ENCODE results near the gene HMG20A.

HMG20A gene

GRCh38 chr15:77503764-77504163 lies 83.1 kb downstream of the HMG20A start:
- DNase-seq: no peak

DNA sequence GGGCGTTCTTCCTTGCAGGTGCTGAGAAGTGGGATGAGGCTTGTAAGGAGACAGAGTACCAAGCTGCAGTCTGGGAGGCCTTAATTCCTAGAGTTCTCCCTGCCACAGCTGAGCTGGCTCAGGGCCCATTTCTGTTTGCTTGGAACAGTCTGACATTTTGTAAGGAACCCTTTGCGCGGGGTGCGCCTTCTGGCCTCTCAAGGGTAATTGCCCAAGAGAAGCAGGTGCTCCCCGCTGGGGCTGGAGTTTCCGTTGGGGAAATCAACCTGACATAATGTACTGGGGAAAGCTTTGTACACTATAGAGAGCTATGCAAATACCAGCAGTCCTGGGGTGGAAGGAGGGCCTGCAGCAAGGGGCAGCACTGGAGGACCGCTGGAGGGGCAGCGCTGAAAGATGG lies 83.6 kb downstream of the HMG20A start:
- DNase-seq: no peak

GRCh38 chr15:77504871-77505270 lies 84.2 kb downstream of the HMG20A start:
- no peak for DNase-seq

GRCh38 chr15:77505556-77505955 lies 84.9 kb downstream of the HMG20A start:
- DNase-seq: no peak

- DNase-seq: no peak
Measured at GRCh38 chr15:77506311-77507142, 85.8 kb downstream of the HMG20A start.

GRCh38 chr15:77507143-77507897 lies 86.6 kb downstream of the HMG20A start:
- no peak for DNase-seq

DNA sequence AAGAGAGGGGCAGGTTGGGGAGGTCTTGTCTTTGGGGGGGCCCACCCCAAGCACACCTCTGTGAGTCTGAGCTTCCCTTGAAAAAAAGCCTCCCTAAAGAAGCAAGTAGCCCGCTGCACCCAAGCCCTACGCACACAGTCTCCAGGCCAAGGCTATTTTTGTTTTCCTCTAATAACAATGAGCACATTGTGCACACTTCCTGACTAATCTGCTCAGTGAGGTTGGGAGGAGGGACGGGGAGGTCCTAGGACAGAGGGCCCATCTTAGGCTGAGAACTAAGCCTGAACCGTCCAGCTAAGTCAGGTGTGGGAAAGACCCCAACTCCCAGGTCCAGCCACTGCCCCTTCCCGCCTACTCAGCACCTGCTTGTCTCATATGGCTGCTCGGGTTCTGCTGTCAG lies 87.2 kb downstream of the HMG20A start:
- DNase-seq: no peak

DNA sequence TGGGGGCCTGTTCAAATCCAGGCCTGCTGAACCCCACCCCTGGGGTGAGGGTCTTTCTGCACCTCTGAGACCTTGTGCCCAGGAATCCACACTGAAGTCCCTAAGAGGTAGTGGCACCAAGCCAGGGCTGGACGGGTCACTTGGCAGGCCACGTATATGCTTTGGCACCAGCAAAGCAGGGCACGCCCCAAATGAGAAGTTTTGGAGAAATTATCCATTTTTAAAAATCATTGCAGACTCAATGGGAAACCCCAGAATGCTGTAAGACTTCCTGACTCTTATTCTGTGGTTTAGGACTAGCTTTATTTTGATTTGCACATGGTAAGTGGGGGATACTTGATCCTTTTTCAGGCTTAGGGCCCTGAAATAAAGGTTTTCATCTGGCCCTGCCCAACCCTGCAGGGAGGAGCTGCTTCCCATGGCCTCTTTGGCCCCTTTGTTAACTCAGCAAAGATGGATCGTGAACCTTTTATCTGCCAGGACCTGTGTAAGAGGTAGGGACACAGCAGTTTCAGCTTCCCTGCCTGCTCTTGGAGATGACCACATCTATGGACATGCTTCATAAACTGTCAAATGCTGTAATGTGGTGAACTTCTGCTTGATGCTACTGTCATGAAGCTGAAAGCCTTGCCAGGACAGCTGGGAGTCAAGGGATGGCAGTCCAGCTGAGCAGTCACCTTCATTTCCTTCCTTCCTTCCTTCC lies 88.0 kb downstream of the HMG20A start:
- DNase-seq: no peak

GRCh38 chr15:77510066-77511057 lies 89.7 kb downstream of the HMG20A start:
- no peak for DNase-seq

DNA sequence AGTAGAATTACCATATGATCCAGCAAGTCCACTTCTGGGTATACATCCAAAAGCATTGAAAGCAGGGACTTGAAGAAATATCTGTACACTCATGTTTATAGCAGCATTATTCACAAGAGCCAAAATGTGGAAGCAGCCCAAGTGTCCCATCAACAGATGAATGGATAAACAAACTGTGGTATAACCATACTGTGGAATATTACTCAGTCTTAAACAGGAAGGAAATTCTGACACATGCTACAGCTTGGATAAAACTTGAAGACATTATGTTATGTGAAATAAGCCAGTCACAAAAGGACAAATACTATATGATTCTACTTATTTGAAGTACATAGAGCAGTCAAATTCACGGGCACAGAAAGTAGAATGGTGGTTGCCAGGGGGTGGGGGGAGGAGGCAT lies 91.2 kb downstream of the HMG20A start:
- no peak for DNase-seq

DNA sequence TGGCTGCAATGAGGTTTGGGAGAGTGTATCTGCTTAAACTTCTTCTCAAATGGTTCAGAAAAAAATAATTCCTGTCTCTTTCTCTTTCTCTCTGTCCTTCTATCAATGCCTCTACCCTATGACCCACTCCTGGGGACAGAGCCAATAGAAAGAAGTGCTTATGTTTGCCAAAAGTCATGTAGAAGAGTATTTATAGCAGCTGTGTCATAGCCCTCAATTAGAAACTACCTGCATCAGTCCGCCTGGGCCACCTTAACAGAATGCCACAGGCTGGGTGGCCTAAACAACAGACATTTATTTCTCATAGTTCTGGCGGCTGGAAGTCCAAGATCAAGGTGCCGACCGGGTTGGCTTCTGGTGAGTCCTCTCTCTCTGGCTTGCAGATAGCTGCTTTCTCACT lies 92.5 kb downstream of the HMG20A start:
- DNase-seq: no peak

GRCh38 chr15:77514641-77515402 lies 94.1 kb downstream of the HMG20A start:
- DNase-seq: no peak

GRCh38 chr15:77515613-77516012 lies 94.9 kb downstream of the HMG20A start:
- no peak for DNase-seq

- no peak for DNase-seq
Measured at GRCh38 chr15:77516076-77516475, 95.4 kb downstream of the HMG20A start.

- DNase-seq: no peak
Measured at GRCh38 chr15:77516786-77517185, 96.1 kb downstream of the HMG20A start.

DNA sequence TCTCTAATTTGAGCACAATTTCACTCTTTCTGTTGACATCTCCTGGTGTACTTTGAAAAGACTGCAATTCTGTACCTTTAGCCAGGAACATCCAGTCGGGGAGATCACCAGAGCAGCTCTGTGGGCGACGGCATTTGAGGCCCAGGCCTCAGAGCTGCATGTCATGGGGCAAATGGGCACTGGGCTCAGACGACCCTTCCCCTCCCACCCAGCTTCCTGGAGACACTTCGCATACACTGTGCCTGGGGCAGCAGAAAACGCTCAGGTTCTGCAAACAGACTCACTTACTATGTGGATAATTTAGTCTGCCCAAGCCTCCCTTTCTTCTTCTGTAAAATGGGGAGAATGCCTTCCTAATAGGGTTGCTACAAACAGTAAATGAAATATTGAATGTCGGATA lies 96.9 kb downstream of the HMG20A start:
- no peak for DNase-seq

DNA sequence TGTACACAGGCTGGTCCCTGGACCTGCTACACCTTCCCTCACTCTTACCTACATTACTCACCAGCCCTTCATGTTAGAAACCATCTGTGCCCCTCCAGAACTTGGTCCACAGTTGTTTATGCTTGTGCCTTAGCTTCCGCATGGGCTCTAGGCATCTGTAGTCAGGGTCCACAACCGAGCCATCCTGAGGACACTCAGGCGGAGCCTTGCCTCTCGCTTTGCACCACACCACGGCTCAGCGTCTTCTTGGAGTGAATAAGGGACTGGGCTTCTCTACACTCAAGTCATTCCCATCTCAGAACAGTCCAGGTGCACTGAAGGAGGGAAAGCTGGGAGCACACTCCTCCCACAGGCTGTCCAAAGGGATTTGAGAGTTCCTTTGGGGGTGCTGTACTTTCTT lies 97.8 kb downstream of the HMG20A start:
- DNase-seq: no peak

DNA sequence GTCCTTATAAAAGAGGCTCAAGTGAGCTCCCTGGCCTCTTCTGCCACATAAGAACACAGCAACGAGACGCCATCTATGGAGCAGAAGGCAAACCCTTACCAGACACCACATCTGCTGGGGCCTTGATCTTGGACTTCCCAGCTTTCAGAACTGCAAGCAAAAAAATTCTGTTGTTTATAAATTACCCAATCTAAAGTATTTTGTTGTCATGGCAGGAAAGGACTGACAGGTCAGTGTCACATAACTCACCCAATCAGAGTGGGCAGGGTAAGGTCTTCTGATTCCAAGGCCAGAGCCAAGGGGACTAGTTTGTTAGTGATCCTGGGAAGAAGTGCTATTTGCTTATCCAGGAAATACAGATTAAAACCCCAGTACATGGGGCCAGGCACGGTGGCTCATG lies 98.9 kb downstream of the HMG20A start:
- DNase-seq: no peak

DNA sequence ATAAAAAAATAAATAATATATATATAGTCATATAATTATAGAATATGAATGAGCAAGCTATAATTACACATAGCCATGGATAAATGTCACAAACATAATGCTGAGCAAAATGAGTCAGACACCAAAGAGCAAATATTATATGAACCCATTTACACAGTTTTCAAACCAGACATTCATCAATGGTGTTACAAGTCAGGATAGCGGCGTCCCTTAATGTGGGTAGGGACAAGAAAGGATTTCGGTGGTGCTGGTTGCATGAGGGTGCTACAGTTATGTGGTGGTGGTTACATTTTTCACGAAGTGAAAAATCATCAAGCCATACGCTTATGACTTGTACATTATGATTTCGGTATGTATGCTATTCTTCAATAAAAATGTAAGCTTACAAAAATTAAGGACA lies 100.5 kb downstream of the HMG20A start:
- no peak for DNase-seq

DNA sequence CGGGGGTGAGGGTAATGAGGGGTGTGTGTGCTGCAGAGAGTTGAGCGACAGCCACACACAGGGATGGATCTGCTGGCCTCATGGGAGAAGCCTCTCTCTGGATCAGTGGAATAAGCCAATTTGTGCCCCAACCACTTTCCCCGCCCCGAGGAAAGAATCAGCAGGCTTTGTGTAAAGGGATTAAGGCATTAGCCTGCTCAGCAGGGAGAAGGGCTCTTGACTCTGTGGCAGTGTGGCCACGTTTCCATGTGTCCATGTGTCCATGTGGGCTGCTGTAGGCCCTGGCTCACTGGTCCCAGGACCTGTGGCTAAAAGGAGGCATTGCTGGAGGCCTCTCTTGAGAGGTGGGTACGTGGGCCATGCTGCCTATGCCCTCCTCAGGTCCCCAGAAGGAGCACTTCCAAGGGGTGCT lies 104.7 kb downstream of the HMG20A start:
- no peak for DNase-seq

GRCh38 chr15:77525907-77526594 lies 105.4 kb downstream of the HMG20A start:
- DNase-seq: no peak
